T-helper 17 cell (primary cell): ENCODE measurements around the gene TADA2A. TPM values are rescaled to one million over a fixed set of nuclear protein-coding genes. Genes with fewer than 3 reads are reported as not detected.
"Not testable (repeated sequence)": the region's sequence is repeated elsewhere in the genome, so short reads cannot be mapped to it uniquely, and the experiment has no call there.

Experiments
- ATAC-seq: fragments of 150-1000 bp; cut with Tn5 transposase; 2 replicates; pipeline ENCODE4 v1.10.0; 2021; ENCODE audit warnings: mild to moderate bottlenecking, moderate library complexity
- DNase-seq, 3 donors: peaks; one replicate each; pipeline versions ENCODE4 v3.0.0 to v3.0.0-alpha.2; 2020 to 2021
- H3K9me3 ChIP-seq: one replicate; pipeline ENCODE4 v1.7.0; 2013; ENCODE audit warnings: low read length, mild to moderate bottlenecking; ENCODE audit not compliant: control insufficient read depth, poor library complexity, severe bottlenecking
- H3K27ac Mint-ChIP-seq: one replicate; pipeline ENCODE4 v1.8.0; 2022; ENCODE audit warnings: mild to moderate bottlenecking, moderate library complexity, mixed read lengths
- H3K27me3 Mint-ChIP-seq: one replicate; pipeline ENCODE4 v1.8.0; 2022; ENCODE audit warnings: mixed read lengths
- H3K36me3 Mint-ChIP-seq: one replicate; pipeline ENCODE4 v1.8.0; 2022; ENCODE audit warnings: low read depth, mixed read lengths
- H3K4me1 Mint-ChIP-seq: one replicate; pipeline ENCODE4 v1.8.0; 2022; ENCODE audit warnings: mild to moderate bottlenecking, mixed read lengths
- H3K4me3 Mint-ChIP-seq: one replicate; pipeline ENCODE4 v1.8.0; 2022; ENCODE audit warnings: mild to moderate bottlenecking, moderate library complexity, mixed read lengths
- total RNA-seq, 4 donors: library from RNA in 2 of 4; stranded (reverse) in 2 of 4; gene quantifications; one replicate each; pipeline ENCODE4 v1.2.3 and lab custom pipeline; 2022 to 2026

TADA2A gene
- total RNA-seq, 2 donors from 2014 or later: 11.1 to 13.9 TPM

DNA sequence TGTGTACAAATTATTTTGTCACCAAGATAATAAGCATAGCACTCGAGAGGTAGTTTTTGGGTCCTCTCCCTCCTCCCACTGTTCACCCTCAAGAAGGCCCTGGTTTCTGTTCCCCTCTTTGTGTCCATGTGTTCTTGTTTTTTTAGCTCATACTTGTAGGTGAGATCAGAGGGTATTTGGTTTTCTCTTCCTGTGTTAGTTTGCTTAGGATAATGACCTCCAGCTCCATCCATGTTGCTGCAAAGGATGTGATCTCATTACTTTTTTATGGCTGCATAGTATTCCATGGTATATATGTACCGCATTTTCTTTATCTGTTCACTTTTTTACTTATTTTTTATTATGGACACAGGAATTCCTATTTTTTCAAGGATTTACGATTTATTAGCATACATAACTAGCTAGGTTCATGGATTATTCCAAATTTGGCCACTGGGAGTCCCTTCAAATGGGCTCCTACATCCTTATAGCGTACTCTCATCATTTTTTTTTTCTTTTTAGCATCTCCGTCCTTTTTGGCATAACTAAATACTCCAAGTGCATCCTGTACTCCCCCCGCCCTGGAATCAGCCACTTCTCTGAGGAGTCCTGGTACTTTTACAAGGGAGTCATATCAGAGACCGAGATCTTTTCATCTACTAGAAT is 7.3 kb downstream of the TADA2A start:
- no peak for ATAC-seq
- no peak overlapping the region for H3K27ac Mint-ChIP-seq
- H3K4me1 Mint-ChIP-seq: peaks cover 5% of the 10 kb centered on the region
- no peaks in the 10 kb centered on the region for H3K27me3 Mint-ChIP-seq
- peaks cover 11% of the 10 kb centered on the region for H3K36me3 Mint-ChIP-seq
- no peaks in the 10 kb centered on the region for H3K9me3 ChIP-seq
- peak overlapping the region; percentile 67 for H3K4me3 Mint-ChIP-seq
- DNase-seq: no peak

DNA sequence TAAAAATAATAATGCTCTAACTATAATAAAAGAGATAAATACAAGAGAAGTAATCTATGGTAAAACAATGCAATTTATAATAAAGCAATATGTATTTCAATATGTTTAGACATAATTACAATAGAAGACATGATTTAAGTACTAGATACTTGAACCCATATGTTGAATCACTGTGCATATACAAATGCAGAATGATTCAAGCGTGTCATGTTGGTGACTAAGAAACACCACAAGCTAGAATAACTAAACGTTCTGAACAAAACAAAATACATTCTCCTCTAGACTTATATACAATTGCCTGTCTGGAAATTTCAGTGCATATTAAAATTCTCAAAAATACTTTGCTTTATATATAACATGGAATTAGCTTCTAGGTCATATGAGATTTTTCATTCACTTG is 11.2 kb downstream of the TADA2A start:
- no peak overlapping the region for H3K4me3 Mint-ChIP-seq
- no peak overlapping the region for H3K27ac Mint-ChIP-seq
- no peak for DNase-seq
- ATAC-seq: no peak
- H3K4me1 Mint-ChIP-seq: peaks cover 5% of the 10 kb centered on the region
- H3K9me3 ChIP-seq: no peaks in the 10 kb centered on the region
- peaks cover 10% of the 10 kb centered on the region for H3K36me3 Mint-ChIP-seq
- H3K27me3 Mint-ChIP-seq: no peaks in the 10 kb centered on the region

DNA sequence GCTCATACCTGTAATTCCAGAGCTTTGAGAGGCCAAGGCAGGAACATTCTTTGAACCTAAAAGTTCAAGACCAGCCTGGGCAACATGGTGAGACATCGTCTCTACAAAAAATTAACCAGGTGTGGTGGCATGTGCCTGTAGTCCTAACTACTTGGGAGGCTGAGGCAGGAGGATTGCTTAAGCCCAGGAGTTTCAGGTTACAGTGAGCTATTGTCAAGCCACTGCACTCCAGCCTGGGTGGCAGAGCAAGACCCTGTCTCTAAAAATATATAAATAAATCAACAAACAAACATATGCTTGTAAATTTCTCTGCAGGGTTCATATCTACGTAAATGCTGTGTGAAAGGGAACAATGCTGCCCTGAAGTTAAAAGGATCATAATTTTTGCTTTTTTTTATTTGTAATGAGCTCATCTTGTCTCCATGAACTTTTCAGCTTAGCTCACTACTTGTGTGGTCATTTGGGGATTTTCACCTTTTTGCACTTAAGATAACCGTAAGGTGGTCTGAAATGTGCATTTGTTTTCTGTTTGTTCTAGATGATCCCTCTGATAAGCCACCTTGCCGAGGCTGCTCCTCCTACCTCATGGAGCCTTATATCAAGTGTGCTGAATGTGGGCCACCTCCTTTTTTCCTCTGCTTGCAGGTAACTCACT is 16.4 kb downstream of the TADA2A start:
- DNase-seq: no peak
- H3K36me3 Mint-ChIP-seq: peaks cover 2% of the 10 kb centered on the region
- no peaks in the 10 kb centered on the region for H3K27me3 Mint-ChIP-seq
- H3K4me3 Mint-ChIP-seq: no peak overlapping the region
- H3K27ac Mint-ChIP-seq: no peak overlapping the region
- no peak for ATAC-seq
- no peaks in the 10 kb centered on the region for H3K9me3 ChIP-seq
- H3K4me1 Mint-ChIP-seq: no peaks in the 10 kb centered on the region

DNA sequence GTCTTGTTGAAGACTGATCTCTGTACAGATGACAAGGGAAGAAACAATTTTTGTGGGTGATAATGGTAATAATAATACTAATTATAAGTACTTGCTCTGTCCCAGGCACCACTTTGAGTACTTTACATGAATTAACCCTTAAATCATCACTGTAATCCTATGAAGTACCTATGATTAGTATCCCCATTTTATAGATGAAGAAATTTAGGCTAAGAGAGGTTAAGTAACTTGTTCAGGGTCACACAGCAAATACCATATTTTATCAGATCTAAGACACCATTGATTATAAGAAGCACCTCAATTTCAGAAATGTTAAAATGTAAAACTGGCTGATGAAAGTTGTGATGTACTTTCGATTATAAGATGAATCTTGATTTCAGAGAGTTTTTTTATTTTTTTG is 18.6 kb downstream of the TADA2A start:
- ATAC-seq (no peak), DNase-seq (no peak)
- peak overlapping the region; percentile 24 for H3K27ac Mint-ChIP-seq
- H3K36me3 Mint-ChIP-seq: peaks cover 2% of the 10 kb centered on the region
- no peaks in the 10 kb centered on the region for H3K27me3 Mint-ChIP-seq
- H3K9me3 ChIP-seq: no peaks in the 10 kb centered on the region
- peaks cover 3% of the 10 kb centered on the region for H3K4me1 Mint-ChIP-seq
- no peak overlapping the region for H3K4me3 Mint-ChIP-seq

DNA sequence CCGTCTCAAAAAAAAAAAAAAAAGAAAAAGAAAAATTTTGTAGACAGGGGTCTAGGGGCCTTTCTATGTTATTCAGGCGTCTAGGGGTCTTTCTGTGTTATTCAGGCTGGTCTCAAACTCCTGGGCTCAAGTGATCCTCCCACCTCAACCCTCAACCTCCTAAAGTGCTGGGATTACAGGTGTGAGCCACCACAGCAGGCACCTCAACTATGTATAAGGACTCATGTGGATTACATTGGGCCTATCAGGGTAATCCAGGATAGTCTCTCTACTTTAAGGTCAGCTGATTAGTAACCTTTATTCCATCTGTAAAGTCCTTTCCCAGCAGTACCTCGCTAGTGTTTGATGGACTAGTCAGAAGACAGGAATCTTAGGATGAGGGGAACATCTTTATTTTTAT is 22.4 kb downstream of the TADA2A start:
- Mint-ChIP-seq H3K4me3 (no peak overlapping the region), H3K27me3 (no peaks in the 10 kb centered on the region), H3K36me3 (peaks cover 2% of the 10 kb centered on the region), H3K4me1 (peaks cover 7% of the 10 kb centered on the region), H3K27ac (no peak overlapping the region)
- ATAC-seq (no peak), DNase-seq (no peak)
- no peaks in the 10 kb centered on the region for H3K9me3 ChIP-seq

GRCh38 chr17:37429453-37429852 is 22.8 kb downstream of the TADA2A start:
- Mint-ChIP-seq H3K4me1 (peaks cover 11% of the 10 kb centered on the region), H3K4me3 (no peak overlapping the region), H3K27ac (no peak overlapping the region), H3K27me3 (no peaks in the 10 kb centered on the region), H3K36me3 (peaks cover 3% of the 10 kb centered on the region)
- no peak for DNase-seq
- ATAC-seq: no peak
- H3K9me3 ChIP-seq: no peaks in the 10 kb centered on the region

- Mint-ChIP-seq H3K27ac (peak overlapping the region; percentile 14), H3K36me3 (peaks cover 3% of the 10 kb centered on the region), H3K4me3 (no peak overlapping the region)
These were observed 23.5 kb downstream of the TADA2A start for GRCh38 chr17:37430051-37430627.

GRCh38 chr17:37432671-37433070 is 26.0 kb downstream of the TADA2A start:
- Mint-ChIP-seq H3K27me3 (no peaks in the 10 kb centered on the region), H3K4me1 (peaks cover 12% of the 10 kb centered on the region), H3K36me3 (peaks cover 4% of the 10 kb centered on the region), H3K27ac (no peak overlapping the region), H3K4me3 (no peak overlapping the region)
- H3K9me3 ChIP-seq: no peaks in the 10 kb centered on the region
- ATAC-seq: no peak
- no peak for DNase-seq

More at GRCh38 chr17:37430051-37430627, 23.5 kb downstream of the TADA2A start:
- Mint-ChIP-seq H3K4me1 (peaks cover 11% of the 10 kb centered on the region), H3K27me3 (no peaks in the 10 kb centered on the region)
- no peak for ATAC-seq
- no peak for DNase-seq
- no peaks in the 10 kb centered on the region for H3K9me3 ChIP-seq

DNA sequence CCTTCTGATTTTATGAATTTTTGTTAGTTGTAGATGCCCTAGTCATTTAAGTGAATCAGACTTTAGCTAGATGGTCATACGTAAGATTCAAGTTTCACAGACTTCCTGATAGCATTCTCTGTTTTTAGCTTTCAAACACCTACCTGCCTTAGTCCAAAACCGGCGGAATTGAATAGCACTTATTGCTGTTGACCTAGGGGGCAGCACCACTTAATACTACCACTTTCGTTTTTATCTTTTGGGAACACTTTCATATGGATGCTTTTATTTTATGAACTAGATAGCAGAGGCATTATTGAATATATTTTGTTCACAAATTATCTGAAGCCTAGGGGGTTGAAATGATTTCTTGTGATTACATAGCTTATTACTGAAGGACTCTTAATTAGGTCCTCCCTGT is 31.5 kb downstream of the TADA2A start:
- Mint-ChIP-seq H3K27ac (no peak overlapping the region), H3K4me1 (peaks cover 8% of the 10 kb centered on the region), H3K4me3 (no peak overlapping the region), H3K27me3 (no peaks in the 10 kb centered on the region), H3K36me3 (peaks cover 8% of the 10 kb centered on the region)
- ATAC-seq (no peak), DNase-seq (no peak)
- no peaks in the 10 kb centered on the region for H3K9me3 ChIP-seq

- ATAC-seq (no peak), DNase-seq (no peak)
- H3K27me3 Mint-ChIP-seq: no peaks in the 10 kb centered on the region
- no peak overlapping the region for H3K27ac Mint-ChIP-seq
- H3K9me3 ChIP-seq: no peaks in the 10 kb centered on the region
- H3K4me1 Mint-ChIP-seq: peaks cover 2% of the 10 kb centered on the region
- H3K4me3 Mint-ChIP-seq: no peak overlapping the region
- peaks cover 5% of the 10 kb centered on the region for H3K36me3 Mint-ChIP-seq
These were observed 33.7 kb downstream of the TADA2A start for GRCh38 chr17:37440424-37440823.

- H3K36me3 Mint-ChIP-seq, H3K4me1 Mint-ChIP-seq, H3K4me3 Mint-ChIP-seq, ATAC-seq, DNase-seq, H3K27ac Mint-ChIP-seq, H3K27me3 Mint-ChIP-seq, H3K9me3 ChIP-seq: not testable (repeated sequence)
These were observed 34.8 kb downstream of the TADA2A start for GRCh38 chr17:37441369-37442014.

DNA sequence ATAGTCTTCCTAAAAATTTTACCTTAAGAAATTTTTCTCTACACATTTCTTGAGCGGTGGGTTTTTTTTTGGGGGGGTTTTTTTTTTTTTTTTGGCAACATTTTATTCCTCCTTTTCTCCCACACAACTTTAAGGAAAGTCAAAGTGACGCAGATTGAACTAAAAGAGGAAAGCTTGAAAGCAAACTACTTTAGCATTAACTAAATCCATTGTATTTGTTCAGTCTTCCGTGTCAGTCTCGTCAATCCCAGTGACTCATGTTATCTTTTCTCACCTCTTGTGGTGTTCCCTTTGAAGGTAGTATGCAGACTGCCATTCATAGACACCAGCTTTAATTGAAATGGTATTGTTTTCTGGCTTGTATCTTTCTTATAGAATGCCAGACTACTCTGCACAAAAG is 39.3 kb downstream of the TADA2A start:
- H3K9me3 ChIP-seq: no peaks in the 10 kb centered on the region
- H3K27me3 Mint-ChIP-seq: no peaks in the 10 kb centered on the region
- no peak overlapping the region for H3K27ac Mint-ChIP-seq
- DNase-seq (no peak), ATAC-seq (no peak)
- no peak overlapping the region for H3K4me3 Mint-ChIP-seq
- peaks cover 4% of the 10 kb centered on the region for H3K4me1 Mint-ChIP-seq
- H3K36me3 Mint-ChIP-seq: no peaks in the 10 kb centered on the region

DNA sequence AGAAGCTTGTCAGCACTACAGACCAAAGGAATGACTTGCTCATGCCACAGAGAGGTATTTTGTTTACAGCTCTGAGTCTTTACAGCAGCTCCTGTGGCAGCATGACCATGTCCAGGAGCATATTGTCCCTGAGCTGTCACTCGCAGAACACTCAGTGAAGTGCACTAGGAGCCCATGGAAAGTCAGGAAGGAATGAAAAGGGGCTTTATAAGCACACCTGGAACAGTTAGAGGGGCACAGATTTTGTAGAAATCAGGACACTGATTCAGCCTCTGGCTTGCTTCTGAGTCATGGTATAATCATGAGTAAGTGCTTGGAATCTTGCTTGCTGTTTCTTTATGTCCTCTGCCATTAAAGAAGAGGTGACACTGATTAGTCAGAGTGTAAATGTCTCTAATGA is 41.0 kb downstream of the TADA2A start:
- H3K27ac Mint-ChIP-seq: no peak overlapping the region
- DNase-seq (no peak), ATAC-seq (no peak)
- peaks cover 5% of the 10 kb centered on the region for H3K4me1 Mint-ChIP-seq
- no peaks in the 10 kb centered on the region for H3K27me3 Mint-ChIP-seq
- H3K4me3 Mint-ChIP-seq: no peak overlapping the region
- peaks cover 3% of the 10 kb centered on the region for H3K36me3 Mint-ChIP-seq
- H3K9me3 ChIP-seq: no peaks in the 10 kb centered on the region
